ENCODE results near the gene DONSON. TPM values are rescaled to one million over a fixed set of nuclear protein-coding genes. Genes with fewer than 3 reads are reported as not detected.

Gene DONSON
- total and polyA plus RNA-seq, 2 of the 13 experiments (the other 11 are each of a cell fraction or from before 2014, with no cell fraction given) = 35.4 to 63.6 TPM

DNA sequence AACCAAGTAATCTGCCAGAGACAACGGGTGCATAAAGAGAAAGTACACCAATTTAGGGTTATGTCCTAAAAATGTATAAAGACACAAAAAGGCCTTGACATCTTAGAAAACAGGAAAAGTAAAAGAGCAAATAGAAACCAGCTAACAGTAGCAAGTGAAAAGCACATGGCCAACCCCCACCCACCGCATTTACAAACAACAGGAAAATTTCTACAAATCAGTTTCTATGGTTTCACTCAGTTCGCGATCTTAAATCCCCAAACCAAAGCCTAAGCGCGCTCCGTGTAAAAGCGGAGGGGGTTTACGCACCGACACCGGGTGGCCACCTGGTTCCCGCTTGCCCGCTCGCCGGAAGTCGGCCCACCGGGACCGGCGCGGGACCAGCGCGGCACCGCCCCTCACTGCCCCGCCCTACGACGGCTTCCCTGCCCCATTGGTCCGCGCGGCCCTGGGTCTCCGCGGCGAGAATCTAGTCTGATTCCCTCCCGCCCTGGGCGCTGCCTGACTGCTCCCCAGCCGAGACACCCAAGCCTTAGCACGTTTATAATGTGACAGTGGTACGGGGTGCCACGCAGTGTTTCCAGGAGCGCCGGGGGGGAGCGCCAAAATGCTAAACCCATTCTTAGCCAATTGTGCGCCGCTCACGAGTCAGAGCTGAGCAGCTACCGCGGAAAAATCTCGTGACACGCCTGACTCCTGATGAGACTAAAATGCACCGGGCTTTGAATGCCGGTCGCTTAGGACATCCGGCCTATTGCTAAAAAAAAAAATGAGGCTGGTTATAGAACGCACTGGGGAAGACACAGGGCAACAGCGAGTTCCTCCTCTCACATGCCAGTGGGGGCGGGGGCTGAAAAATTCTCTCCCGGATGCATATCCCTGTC, 46.5 kb downstream of the DONSON start, which contains the start of gene GART (continued):
- TF ChIP-seq, protein P1, sequence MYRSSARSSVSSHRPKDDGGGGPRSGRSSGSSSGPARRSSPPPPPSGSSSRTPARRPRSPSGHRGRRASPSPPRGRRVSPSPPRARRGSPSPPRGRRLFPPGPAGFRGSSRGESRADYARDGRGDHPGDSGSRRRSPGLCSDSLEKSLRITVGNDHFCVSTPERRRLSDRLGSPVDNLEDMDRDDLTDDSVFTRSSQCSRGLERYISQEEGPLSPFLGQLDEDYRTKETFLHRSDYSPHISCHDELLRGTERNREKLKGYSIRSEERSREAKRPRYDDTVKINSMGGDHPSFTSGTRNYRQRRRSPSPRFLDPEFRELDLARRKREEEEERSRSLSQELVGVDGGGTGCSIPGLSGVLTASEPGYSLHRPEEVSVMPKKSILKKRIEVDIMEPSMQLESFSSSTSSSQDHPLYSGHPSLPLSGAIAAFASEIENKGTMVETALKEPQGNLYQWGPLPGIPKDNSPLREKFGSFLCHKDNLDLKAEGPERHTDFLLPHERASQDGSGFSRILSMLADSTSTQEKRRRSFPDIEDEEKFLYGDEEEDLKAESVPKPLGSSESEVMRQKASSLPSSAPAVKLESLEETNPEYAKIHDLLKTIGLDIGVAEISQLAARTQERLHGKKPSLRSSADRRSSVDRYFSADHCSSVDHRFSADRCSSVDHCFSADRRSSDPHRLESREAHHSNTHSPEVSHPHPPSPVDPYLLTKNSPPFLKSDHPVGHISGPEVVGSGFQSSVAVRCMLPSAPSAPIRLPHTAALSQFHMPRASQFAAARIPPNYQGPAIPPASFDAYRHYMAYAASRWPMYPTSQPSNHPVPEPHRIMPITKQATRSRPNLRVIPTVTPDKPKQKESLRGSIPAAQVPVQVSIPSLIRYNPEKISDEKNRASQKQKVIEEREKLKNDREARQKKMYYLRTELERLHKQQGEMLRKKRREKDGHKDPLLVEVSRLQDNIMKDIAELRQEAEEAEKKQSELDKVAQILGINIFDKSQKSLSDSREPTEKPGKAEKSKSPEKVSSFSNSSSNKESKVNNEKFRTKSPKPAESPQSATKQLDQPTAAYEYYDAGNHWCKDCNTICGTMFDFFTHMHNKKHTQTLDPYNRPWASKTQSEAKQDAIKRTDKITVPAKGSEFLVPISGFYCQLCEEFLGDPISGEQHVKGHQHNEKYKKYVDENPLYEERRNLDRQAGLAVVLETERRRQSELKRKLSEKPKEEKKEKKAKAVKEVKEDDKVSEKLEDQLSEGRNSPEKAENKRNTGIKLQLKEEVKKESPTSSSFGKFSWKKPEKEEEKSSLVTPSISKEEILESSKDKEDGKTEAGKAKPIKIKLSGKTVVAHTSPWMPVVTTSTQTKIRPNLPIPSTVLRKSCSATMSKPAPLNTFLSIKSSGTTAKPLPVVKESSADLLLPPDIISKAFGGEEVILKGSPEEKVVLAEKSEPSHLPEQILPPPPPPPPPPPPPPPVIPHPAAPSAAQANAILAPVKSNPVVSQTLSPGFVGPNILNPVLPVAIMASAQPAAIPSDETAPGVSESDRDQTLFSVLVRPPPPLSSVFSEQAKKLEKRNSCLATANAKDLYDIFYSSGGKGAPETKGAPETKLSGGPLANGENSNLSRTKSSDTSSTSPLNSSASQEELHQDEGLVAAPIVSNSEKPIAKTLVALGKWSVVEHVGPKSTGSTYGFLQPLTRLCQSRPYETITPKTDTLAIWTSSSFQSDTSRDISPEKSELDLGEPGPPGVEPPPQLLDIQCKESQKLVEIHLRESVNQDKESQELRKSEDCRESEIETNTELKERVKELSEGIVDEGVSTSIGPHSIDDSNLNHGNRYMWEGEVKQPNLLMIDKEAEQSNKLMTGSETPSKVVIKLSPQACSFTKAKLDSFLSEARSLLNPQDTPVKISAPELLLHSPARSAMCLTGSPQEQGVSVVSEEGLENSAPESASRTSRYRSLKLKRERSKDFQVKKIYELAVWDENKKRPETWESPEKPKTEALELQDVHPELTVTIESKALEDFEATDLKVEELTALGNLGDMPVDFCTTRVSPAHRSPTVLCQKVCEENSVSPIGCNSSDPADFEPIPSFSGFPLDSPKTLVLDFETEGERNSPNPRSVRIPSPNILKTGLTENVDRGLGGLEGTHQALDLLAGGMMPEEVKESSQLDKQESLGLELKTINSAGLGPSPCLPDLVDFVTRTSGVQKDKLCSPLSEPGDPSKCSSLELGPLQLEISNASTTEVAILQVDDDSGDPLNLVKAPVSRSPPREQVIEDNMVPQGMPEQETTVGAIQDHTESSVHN (CRISPR knock-in tag; IDR thresholded peaks at IDR 0.05) = no peak
- no peak; the same call in 1 of the 2 replicates for TF ChIP-seq ZNF543 (CRISPR knock-in tag; IDR thresholded peaks at IDR 0.05)
- peak; percentile 68 for TF ChIP-seq ZNF317 (CRISPR knock-in tag; IDR thresholded peaks at IDR 0.05)
- peak; percentile 8; the same call in 1 of the 2 replicates for TF ChIP-seq ZSCAN9 (CRISPR knock-in tag; IDR thresholded peaks at IDR 0.05; ENCODE audit: borderline replicate concordance)
- TF ChIP-seq, protein P2, sequence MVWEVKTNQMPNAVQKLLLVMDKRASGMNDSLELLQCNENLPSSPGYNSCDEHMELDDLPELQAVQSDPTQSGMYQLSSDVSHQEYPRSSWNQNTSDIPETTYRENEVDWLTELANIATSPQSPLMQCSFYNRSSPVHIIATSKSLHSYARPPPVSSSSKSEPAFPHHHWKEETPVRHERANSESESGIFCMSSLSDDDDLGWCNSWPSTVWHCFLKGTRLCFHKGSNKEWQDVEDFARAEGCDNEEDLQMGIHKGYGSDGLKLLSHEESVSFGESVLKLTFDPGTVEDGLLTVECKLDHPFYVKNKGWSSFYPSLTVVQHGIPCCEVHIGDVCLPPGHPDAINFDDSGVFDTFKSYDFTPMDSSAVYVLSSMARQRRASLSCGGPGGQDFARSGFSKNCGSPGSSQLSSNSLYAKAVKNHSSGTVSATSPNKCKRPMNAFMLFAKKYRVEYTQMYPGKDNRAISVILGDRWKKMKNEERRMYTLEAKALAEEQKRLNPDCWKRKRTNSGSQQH (CRISPR knock-in tag; IDR thresholded peaks at IDR 0.05; ENCODE audit: low read depth) = no peak
- TF ChIP-seq KLF16 (CRISPR knock-in tag; IDR thresholded peaks at IDR 0.05) = no peak; a peak in 2 of 4 replicates
- 0 out of 2 replicates have a peak, but pooled peaks have one; percentile 73 for TF ChIP-seq PRMT3 (CRISPR knock-in tag; IDR thresholded peaks at IDR 0.05; ENCODE audit: borderline replicate concordance, low read depth)
- no peak; the same call in 1 of the 2 replicates for TF ChIP-seq SAFB2 (CRISPR knock-in tag; IDR thresholded peaks at IDR 0.05; ENCODE audit: borderline replicate concordance, low read depth)
- TF ChIP-seq, protein P3, sequence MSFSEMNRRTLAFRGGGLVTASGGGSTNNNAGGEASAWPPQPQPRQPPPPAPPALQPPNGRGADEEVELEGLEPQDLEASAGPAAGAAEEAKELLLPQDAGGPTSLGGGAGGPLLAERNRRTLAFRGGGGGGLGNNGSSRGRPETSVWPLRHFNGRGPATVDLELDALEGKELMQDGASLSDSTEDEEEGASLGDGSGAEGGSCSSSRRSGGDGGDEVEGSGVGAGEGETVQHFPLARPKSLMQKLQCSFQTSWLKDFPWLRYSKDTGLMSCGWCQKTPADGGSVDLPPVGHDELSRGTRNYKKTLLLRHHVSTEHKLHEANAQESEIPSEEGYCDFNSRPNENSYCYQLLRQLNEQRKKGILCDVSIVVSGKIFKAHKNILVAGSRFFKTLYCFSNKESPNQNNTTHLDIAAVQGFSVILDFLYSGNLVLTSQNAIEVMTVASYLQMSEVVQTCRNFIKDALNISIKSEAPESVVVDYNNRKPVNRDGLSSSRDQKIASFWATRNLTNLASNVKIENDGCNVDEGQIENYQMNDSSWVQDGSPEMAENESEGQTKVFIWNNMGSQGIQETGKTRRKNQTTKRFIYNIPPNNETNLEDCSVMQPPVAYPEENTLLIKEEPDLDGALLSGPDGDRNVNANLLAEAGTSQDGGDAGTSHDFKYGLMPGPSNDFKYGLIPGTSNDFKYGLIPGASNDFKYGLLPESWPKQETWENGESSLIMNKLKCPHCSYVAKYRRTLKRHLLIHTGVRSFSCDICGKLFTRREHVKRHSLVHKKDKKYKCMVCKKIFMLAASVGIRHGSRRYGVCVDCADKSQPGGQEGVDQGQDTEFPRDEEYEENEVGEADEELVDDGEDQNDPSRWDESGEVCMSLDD (CRISPR knock-in tag; IDR thresholded peaks at IDR 0.05; ENCODE audit: borderline replicate concordance) = no peak
- no peak for TF ChIP-seq NFATC3 (CRISPR knock-in tag; IDR thresholded peaks at IDR 0.05)
- TF ChIP-seq ZFYVE20 (CRISPR knock-in tag; IDR thresholded peaks at IDR 0.05; ENCODE audit: borderline replicate concordance, low read depth) = no peak
- TF ChIP-seq KLF12 (CRISPR knock-in tag; IDR thresholded peaks at IDR 0.05; ENCODE audit: borderline replicate concordance) = peak; percentile 93; the same call in 1 of the 2 replicates
- TF ChIP-seq SMAD9 (CRISPR knock-in tag; IDR thresholded peaks at IDR 0.05) = no peak
- no peak for TF ChIP-seq ZNF235 (CRISPR knock-in tag; IDR thresholded peaks at IDR 0.05; ENCODE audit: borderline replicate concordance)
- peak; percentile 75 for TF ChIP-seq THAP11 (CRISPR knock-in tag; IDR thresholded peaks at IDR 0.05)
